ENCODE measurements around the gene SCG3. TPM values are rescaled to one million over a fixed set of nuclear protein-coding genes. Genes with fewer than 3 reads are reported as not detected.

The SCG3 gene
- polyA plus RNA-seq, 1 donor from 2014 or later, result 68.7 TPM

DNA sequence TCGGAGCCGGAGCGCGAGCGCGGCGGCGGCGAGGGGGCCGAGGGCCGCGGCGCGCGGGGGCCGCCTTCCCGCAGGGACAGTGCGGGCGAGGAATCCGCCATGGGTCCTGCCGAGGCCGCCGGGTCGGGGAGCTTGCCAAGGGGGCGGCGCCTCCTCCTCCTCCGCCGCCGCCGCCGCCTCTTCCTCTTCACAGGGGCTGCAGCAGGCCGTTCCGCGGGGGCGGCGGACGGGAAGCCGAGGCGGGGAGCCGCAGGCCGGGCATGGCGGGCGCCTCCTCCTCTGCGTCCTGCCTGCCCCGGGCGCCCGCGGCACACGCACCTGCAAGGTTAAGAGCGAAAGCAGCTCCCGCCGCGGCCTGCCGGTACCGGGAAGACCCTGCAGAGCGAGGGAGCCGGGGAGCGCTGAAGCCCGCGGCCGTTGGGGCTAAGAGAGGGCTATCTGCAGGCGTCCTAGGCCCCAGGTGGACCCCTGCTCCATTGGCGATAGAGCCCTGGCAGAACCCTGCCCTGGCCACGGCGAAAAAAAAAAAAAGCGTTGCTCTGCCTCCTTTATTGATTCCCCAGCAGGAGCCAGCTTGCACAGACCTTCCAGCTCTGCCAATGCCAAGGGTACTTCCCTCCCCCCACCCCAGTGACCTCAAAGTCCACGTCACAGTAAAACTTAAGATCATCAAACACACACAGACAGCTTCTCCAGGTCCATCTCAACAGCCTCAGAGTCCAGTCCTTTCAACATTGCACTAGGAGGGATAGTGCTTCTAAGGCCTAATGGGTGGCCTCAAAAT lies 56.4 kb downstream of the SCG3 start, which contains the start of gene LYSMD2 (continued):
- TF ChIP-seq SMC3 (conservative IDR thresholded peaks at IDR 0.05; ENCODE audit: poor library complexity) (no peak), EP300 (conservative IDR thresholded peaks at IDR 0.05; ENCODE audit: poor library complexity, severe bottlenecking) (no peak), MXI1 (conservative IDR thresholded peaks at IDR 0.05; ENCODE audit: poor library complexity, severe bottlenecking) (peak; percentile 44), RAD21 (conservative IDR thresholded peaks at IDR 0.05) (no peak)

DNA sequence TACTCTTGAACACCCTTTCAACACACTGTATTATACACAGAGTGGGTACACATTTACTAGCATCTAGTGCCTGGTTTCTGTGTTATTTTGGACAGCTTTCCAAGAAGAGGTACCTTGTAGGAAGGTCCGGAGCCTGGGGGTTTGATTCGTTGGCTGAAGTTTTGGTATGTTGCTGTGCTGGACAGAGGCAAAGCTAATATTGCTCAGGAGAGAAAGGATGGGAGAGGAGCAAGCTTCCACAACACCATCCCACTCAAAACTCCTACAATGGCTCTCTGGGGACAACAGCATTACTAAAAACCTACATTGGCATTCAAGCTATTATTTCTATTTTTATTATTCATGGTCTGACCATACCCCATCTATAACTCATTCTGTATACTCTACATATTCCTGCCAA lies 57.2 kb downstream of the SCG3 start:
- Histone ChIP-seq H3K27ac (ENCODE audit: low read length) (no peak overlapping the region), H3K9me2 (ENCODE audit: insufficient read depth, low read length) (no peaks in the 10 kb centered on the region), H3K79me2 (replicated peaks; ENCODE audit: insufficient read depth, low read length) (no peaks in the 10 kb centered on the region), H4K20me1 (ENCODE audit: insufficient read depth) (no peaks in the 10 kb centered on the region), H2AFZ (ENCODE audit: low read depth, low read length) (no peak overlapping the region), H3K36me3 (ENCODE audit: insufficient read depth, low read length) (no peaks in the 10 kb centered on the region), H3K4me2 (ENCODE audit: low read length) (no peak overlapping the region), H3K9me3 (ENCODE audit: low read length) (no peaks in the 10 kb centered on the region), H3F3A (ENCODE audit: insufficient read depth, low read length, poor library complexity, severe bottlenecking) (no peaks in the 10 kb centered on the region), H3K4me3 (ENCODE audit: low read length) (peak overlapping the region; percentile 71), H3K9ac (ENCODE audit: low read length) (no peak overlapping the region), H3K27me3 (ENCODE audit: insufficient read depth, low read depth, low read length) (peaks cover 13% of the 10 kb centered on the region)
- TF ChIP-seq EP300 (conservative IDR thresholded peaks at IDR 0.05; ENCODE audit: poor library complexity, severe bottlenecking), result no peak

DNA sequence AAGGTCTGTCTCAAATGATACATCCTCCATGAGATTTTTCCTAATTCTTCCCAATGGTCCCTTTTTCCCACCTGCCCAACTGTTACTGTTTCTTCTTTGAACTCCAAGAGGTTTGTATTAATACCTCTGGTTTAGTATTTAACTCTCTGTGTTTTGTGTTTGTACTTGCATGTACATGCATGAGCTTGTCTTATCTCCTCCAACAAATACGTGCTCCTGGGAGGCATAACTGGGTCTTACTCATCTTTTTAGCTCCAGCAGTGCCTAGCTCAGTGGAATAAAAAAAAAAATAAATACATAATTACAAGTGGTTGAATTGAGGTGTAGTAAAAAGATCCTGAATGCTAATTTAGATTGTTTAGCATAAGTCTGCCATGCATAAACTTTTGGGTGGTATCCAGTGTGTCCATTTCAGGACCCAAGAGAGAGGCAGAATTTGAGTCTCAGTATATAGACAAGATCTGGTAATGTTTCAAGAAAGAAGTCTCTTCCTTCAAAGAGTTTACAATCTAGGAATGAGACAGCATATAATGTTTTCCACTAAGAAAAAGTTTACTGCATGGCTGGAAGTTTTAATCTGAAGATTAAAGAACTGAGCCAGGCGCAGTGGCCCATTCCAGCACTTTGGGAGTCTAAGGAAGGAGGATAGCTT lies 57.9 kb downstream of the SCG3 start:
- H3K79me2 ChIP-seq (replicated peaks; ENCODE audit: insufficient read depth, low read length), result no peaks in the 10 kb centered on the region
- H3F3A ChIP-seq (ENCODE audit: insufficient read depth, low read length, poor library complexity, severe bottlenecking), result no peaks in the 10 kb centered on the region
- peaks cover 13% of the 10 kb centered on the region for H3K27me3 ChIP-seq (ENCODE audit: insufficient read depth, low read depth, low read length)
- H3K27ac ChIP-seq (ENCODE audit: low read length), result no peak overlapping the region
- no peaks in the 10 kb centered on the region for H3K9me3 ChIP-seq (ENCODE audit: low read length)
- no peak overlapping the region for H3K4me3 ChIP-seq (ENCODE audit: low read length)
- H3K36me3 ChIP-seq (ENCODE audit: insufficient read depth, low read length), result no peaks in the 10 kb centered on the region
- H2AFZ ChIP-seq (ENCODE audit: low read depth, low read length), result no peak overlapping the region
- H3K4me2 ChIP-seq (ENCODE audit: low read length), result no peak overlapping the region
- TF ChIP-seq, protein P1, sequence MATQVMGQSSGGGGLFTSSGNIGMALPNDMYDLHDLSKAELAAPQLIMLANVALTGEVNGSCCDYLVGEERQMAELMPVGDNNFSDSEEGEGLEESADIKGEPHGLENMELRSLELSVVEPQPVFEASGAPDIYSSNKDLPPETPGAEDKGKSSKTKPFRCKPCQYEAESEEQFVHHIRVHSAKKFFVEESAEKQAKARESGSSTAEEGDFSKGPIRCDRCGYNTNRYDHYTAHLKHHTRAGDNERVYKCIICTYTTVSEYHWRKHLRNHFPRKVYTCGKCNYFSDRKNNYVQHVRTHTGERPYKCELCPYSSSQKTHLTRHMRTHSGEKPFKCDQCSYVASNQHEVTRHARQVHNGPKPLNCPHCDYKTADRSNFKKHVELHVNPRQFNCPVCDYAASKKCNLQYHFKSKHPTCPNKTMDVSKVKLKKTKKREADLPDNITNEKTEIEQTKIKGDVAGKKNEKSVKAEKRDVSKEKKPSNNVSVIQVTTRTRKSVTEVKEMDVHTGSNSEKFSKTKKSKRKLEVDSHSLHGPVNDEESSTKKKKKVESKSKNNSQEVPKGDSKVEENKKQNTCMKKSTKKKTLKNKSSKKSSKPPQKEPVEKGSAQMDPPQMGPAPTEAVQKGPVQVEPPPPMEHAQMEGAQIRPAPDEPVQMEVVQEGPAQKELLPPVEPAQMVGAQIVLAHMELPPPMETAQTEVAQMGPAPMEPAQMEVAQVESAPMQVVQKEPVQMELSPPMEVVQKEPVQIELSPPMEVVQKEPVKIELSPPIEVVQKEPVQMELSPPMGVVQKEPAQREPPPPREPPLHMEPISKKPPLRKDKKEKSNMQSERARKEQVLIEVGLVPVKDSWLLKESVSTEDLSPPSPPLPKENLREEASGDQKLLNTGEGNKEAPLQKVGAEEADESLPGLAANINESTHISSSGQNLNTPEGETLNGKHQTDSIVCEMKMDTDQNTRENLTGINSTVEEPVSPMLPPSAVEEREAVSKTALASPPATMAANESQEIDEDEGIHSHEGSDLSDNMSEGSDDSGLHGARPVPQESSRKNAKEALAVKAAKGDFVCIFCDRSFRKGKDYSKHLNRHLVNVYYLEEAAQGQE (IDR thresholded peaks at IDR 0.05; ENCODE audit: borderline replicate concordance), result no peak
- TF ChIP-seq MXI1 (conservative IDR thresholded peaks at IDR 0.05; ENCODE audit: poor library complexity, severe bottlenecking) (no peak), POLR2AphosphoS5 (IDR thresholded peaks at IDR 0.05) (no peak), EP300 (conservative IDR thresholded peaks at IDR 0.05; ENCODE audit: poor library complexity, severe bottlenecking) (no peak), TAF1 (IDR thresholded peaks at IDR 0.05; ENCODE audit: low read depth) (no peak), EZH2 (IDR thresholded peaks at IDR 0.05; ENCODE audit: borderline replicate concordance, insufficient read depth, low read length, poor library complexity, severe bottlenecking) (no peak), SMC3 (conservative IDR thresholded peaks at IDR 0.05; ENCODE audit: poor library complexity) (no peak)
- no peaks in the 10 kb centered on the region for H4K20me1 ChIP-seq (ENCODE audit: insufficient read depth)
- no peaks in the 10 kb centered on the region for H3K9me2 ChIP-seq (ENCODE audit: insufficient read depth, low read length)
- H3K9ac ChIP-seq (ENCODE audit: low read length), result no peak overlapping the region

Measured in neural cell (in vitro differentiated cells).